ENCODE results near the gene ALK. TPM values are rescaled to one million over a fixed set of nuclear protein-coding genes. Genes with fewer than 3 reads are reported as not detected.

The ALK gene
- total RNA-seq, 1 experiment from 2014 or later: not detected

- no peaks in the 10 kb centered on the region for H3K23me2 ChIP-seq (ENCODE audit: insufficient read length, low read depth, low read length, poor library complexity, severe bottlenecking)
- H3K23ac ChIP-seq (ENCODE audit: insufficient read length, low read depth, low read length): no peak overlapping the region
- H3T11ph ChIP-seq (ENCODE audit: low read length): no peak overlapping the region
- WGBS (ENCODE audit: extremely low coverage, insufficient read length, low lambda C conversion rate): no CpG with 5 or more reads among the region's 6 CpGs
- no peak overlapping the region for H2AK5ac ChIP-seq (ENCODE audit: insufficient read length, low read length)
- H3K4me2 ChIP-seq (ENCODE audit: insufficient read depth, insufficient read length, low read length): no peak overlapping the region
- no peak overlapping the region for H3K4ac ChIP-seq (ENCODE audit: low read depth, low read length)
- H3K4me1 ChIP-seq (ENCODE audit: insufficient read depth, low read length): peaks cover 6% of the 10 kb centered on the region; the same call in 1 of the 2 replicates
- DNase-seq: no peak
- no peaks in the 10 kb centered on the region; a peak in 1 of 5 replicates for H3K9me3 Mint-ChIP-seq
- no peak overlapping the region for H3K9ac ChIP-seq (ENCODE audit: extremely low read depth, insufficient read length, low read length)
- H3K27me3 Mint-ChIP-seq (ENCODE audit: low read depth): peaks cover 6% of the 10 kb centered on the region
- H2AFZ ChIP-seq (ENCODE audit: low read length): no peak overlapping the region
- no peaks in the 10 kb centered on the region for H3K79me1 ChIP-seq (ENCODE audit: insufficient read depth, low read depth, low read length, poor library complexity, severe bottlenecking)
- H4K8ac ChIP-seq (replicated peaks; ENCODE audit: insufficient read length, low read depth, low read length): no peak overlapping the region
- no peak overlapping the region for H2BK5ac ChIP-seq (ENCODE audit: insufficient read length, low read length)
- no peak overlapping the region for H2BK120ac ChIP-seq (ENCODE audit: low read depth, low read length, poor library complexity, severe bottlenecking)
- H3K36me3 Mint-ChIP-seq (ENCODE audit: insufficient read depth in 1 of 3, low read depth in 3 of 3): no peaks in the 10 kb centered on the region
- H4K5ac ChIP-seq (ENCODE audit: insufficient read length, low read depth, low read length): no peak overlapping the region
- no peak overlapping the region for H2BK12ac ChIP-seq (ENCODE audit: insufficient read length, low read depth, low read length)
- H3K27ac Mint-ChIP-seq: no peak overlapping the region
- TF ChIP-seq CTCF (conservative IDR thresholded peaks at IDR 0.05): no peak
- no peaks in the 10 kb centered on the region for H4K20me1 ChIP-seq (ENCODE audit: control insufficient read depth, insufficient read depth, insufficient read length)
- no peak overlapping the region for H3K56ac ChIP-seq (ENCODE audit: insufficient read length, low read depth, low read length)
- no peaks in the 10 kb centered on the region for H3K79me2 ChIP-seq (ENCODE audit: insufficient read depth, low read length)
- H3K14ac ChIP-seq (ENCODE audit: insufficient read depth, low read length): no peak overlapping the region
- H3K4me3 Mint-ChIP-seq: no peak overlapping the region
- peaks cover 7 to 21% of the 10 kb centered on the region in 2 experiments for H3K4me1 Mint-ChIP-seq
- H2BK15ac ChIP-seq (ENCODE audit: low read depth, low read length): no peak overlapping the region
- H3K18ac ChIP-seq (ENCODE audit: insufficient read length, low read depth, low read length): no peak overlapping the region
- H3K9me3 ChIP-seq (ENCODE audit: control insufficient read depth, low read depth, low read length): no peaks in the 10 kb centered on the region
- no peak overlapping the region for H4K91ac ChIP-seq (ENCODE audit: insufficient read length, low read depth, low read length)
- no peak overlapping the region for H3K27ac ChIP-seq (ENCODE audit: insufficient read length, low read depth, low read length)
- H2BK20ac ChIP-seq (ENCODE audit: low read depth, low read length, poor library complexity, severe bottlenecking): no peak overlapping the region
- no peaks in the 10 kb centered on the region for H3K27me3 ChIP-seq (ENCODE audit: insufficient read depth, low read length)
Measured at GRCh38 chr2:29423061-29423666, 498.2 kb downstream of the ALK start.
